Activated T-cell treated with anti-CD3 and anti-CD28 coated beads, Interleukin-2, amount 50 U/mL, for 24 hours (primary cell): ENCODE data around the gene NDUFAF2.
"Not testable (repeated sequence)": the region's sequence is repeated elsewhere in the genome, so short reads cannot be mapped to it uniquely, and the experiment has no call there.

Experiments
- DNase-seq: peaks from one replicate; pipeline ENCODE4 v3.0.0-alpha.2; 2020
- H3K27ac Mint-ChIP-seq: 2 replicates; pipeline ENCODE4 v1.8.0; 2020; ENCODE audit warnings: mild to moderate bottlenecking, mixed read lengths
- H3K27me3 Mint-ChIP-seq: 2 replicates; pipeline ENCODE4 v1.8.0; 2020; ENCODE audit warnings: mixed read lengths
- H3K36me3 Mint-ChIP-seq: 2 replicates; pipeline ENCODE4 v1.8.0; 2020; ENCODE audit warnings: low read depth, mixed read lengths
- H3K4me1 Mint-ChIP-seq: 2 replicates; pipeline ENCODE4 v1.8.0; 2020; ENCODE audit warnings: low read depth, mixed read lengths
- H3K4me3 Mint-ChIP-seq: 2 replicates; pipeline ENCODE4 v1.8.0; 2020; ENCODE audit warnings: mild to moderate bottlenecking, moderate library complexity, mixed read lengths
- H3K9me3 Mint-ChIP-seq: 2 replicates; pipeline ENCODE4 v1.8.0; 2020; ENCODE audit warnings: mixed read lengths

NDUFAF2 gene

GRCh38 chr5:60961685-60962084, 16.7 kb downstream of the NDUFAF2 start:
- peaks cover 19% of the 10 kb centered on the region for H3K9me3 Mint-ChIP-seq
- H3K4me1 Mint-ChIP-seq: peaks cover 14% of the 10 kb centered on the region
- H3K36me3 Mint-ChIP-seq: peaks cover 20% of the 10 kb centered on the region

GRCh38 chr5:60972231-60972630, 27.2 kb downstream of the NDUFAF2 start:
- Mint-ChIP-seq H3K27ac (peak overlapping the region; percentile 74), H3K4me1 (peaks cover 39% of the 10 kb centered on the region), H3K27me3 (no peaks in the 10 kb centered on the region), H3K36me3 (peaks cover 63% of the 10 kb centered on the region), H3K9me3 (peaks cover 18% of the 10 kb centered on the region), H3K4me3 (no peak overlapping the region)
- DNase-seq: peak; percentile 47

More at GRCh38 chr5:60961685-60962084, 16.7 kb downstream of the NDUFAF2 start:
- no peak overlapping the region for H3K4me3 Mint-ChIP-seq
- H3K27me3 Mint-ChIP-seq: no peaks in the 10 kb centered on the region
- no peak overlapping the region for H3K27ac Mint-ChIP-seq
- no peak for DNase-seq

- Mint-ChIP-seq H3K4me1 (peaks cover 24% of the 10 kb centered on the region), H3K27ac (no peak overlapping the region), H3K27me3 (no peaks in the 10 kb centered on the region), H3K36me3 (peaks cover 68% of the 10 kb centered on the region), H3K9me3 (peaks cover 29% of the 10 kb centered on the region), H3K4me3 (no peak overlapping the region)
- no peak for DNase-seq
Observed at GRCh38 chr5:60977956-60978737, 33.1 kb downstream of the NDUFAF2 start.

GRCh38 chr5:60978968-60979367, 34.0 kb downstream of the NDUFAF2 start:
- DNase-seq: no peak
- H3K9me3 Mint-ChIP-seq: peaks cover 29% of the 10 kb centered on the region
- peaks cover 60% of the 10 kb centered on the region for H3K36me3 Mint-ChIP-seq
- H3K27ac Mint-ChIP-seq: no peak overlapping the region
- H3K4me1 Mint-ChIP-seq: peaks cover 16% of the 10 kb centered on the region
- H3K4me3 Mint-ChIP-seq: no peak overlapping the region
- no peaks in the 10 kb centered on the region for H3K27me3 Mint-ChIP-seq

DNA sequence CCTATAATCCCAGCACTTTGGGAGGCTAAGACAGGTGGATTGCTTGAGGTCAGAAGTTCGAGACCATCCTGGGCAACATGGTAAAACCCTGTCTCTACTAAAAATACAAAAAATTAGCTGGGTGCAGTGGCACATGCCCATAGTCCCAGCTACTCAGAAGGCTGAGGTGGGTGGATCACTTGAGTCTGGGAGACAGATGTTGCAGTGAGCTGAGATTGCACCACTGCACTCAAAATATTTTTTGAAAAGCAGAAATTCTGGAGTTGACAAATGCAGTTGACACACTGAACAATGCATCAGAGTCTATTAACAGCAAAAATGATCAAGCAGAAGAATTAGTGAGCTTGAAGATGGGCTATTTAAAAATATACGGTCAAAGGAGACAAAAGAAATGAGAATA, 35.5 kb downstream of the NDUFAF2 start:
- Mint-ChIP-seq H3K27me3 (no peaks in the 10 kb centered on the region), H3K4me1 (peaks cover 6% of the 10 kb centered on the region), H3K9me3 (peaks cover 35% of the 10 kb centered on the region), H3K27ac (no peak overlapping the region), H3K4me3 (no peak overlapping the region), H3K36me3 (peaks cover 59% of the 10 kb centered on the region)
- no peak for DNase-seq

- Mint-ChIP-seq H3K9me3 (peaks cover 48% of the 10 kb centered on the region), H3K36me3 (peaks cover 66% of the 10 kb centered on the region)
- DNase-seq, H3K4me3 Mint-ChIP-seq, H3K27ac Mint-ChIP-seq, H3K27me3 Mint-ChIP-seq, H3K4me1 Mint-ChIP-seq: not testable (repeated sequence)
Observed at GRCh38 chr5:60982127-60982526, 37.1 kb downstream of the NDUFAF2 start.

GRCh38 chr5:60989790-60990189, 44.8 kb downstream of the NDUFAF2 start:
- Mint-ChIP-seq H3K4me3 (no peak overlapping the region), H3K27me3 (no peaks in the 10 kb centered on the region), H3K27ac (no peak overlapping the region), H3K36me3 (peaks cover 82% of the 10 kb centered on the region), H3K9me3 (peaks cover 66% of the 10 kb centered on the region), H3K4me1 (peaks cover 4% of the 10 kb centered on the region)
- no peak for DNase-seq

DNA sequence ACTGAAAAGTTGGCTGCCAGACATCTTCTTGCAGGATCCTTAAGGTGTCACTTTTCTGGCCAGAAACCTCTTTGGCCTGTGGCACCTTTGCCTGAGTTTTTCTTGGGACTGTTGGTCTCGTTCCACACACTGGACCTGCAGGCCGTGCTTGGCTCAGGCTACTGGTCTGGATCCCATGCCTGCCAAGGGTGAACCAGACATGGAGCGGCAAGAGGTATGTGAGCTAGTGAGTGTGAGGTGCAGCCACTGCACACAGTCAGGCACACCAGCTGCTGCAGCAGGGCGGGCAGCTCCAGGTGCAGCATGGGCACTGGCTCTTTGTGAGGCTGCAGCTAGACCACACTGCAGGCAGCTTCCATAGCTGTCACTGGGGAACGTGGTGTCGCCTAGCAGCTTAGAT, 47.9 kb downstream of the NDUFAF2 start:
- peaks cover 39% of the 10 kb centered on the region for H3K9me3 Mint-ChIP-seq
- no peak overlapping the region for H3K27ac Mint-ChIP-seq
- peaks cover 61% of the 10 kb centered on the region for H3K36me3 Mint-ChIP-seq
- H3K4me3 Mint-ChIP-seq: no peak overlapping the region
- H3K4me1 Mint-ChIP-seq: peaks cover 32% of the 10 kb centered on the region
- no peak for DNase-seq
- no peaks in the 10 kb centered on the region for H3K27me3 Mint-ChIP-seq

DNA sequence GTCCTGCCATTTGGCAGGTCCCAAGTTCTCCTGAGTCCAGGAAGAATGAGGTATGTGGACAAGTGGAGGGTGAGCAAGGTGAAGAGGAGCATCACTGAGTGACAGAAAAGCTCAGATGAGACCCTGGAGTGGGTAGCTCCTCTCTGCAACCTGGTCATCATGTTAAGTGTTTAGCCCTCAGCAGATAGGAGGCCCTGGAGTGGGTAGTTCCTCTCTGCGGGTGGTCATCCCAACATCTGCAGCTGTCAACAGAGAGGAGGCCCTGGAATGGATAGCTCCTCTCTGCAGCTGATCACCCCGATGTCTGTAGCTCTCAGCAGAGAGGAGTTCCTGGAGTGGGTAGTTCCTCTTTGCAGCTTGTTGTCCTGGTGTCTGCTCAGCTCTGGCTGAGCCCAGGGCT, 48.4 kb downstream of the NDUFAF2 start:
- no peak for DNase-seq
- Mint-ChIP-seq H3K36me3 (peaks cover 56% of the 10 kb centered on the region), H3K9me3 (peaks cover 34% of the 10 kb centered on the region), H3K4me1 (peaks cover 33% of the 10 kb centered on the region), H3K27ac (no peak overlapping the region), H3K27me3 (no peaks in the 10 kb centered on the region), H3K4me3 (no peak overlapping the region)

DNA sequence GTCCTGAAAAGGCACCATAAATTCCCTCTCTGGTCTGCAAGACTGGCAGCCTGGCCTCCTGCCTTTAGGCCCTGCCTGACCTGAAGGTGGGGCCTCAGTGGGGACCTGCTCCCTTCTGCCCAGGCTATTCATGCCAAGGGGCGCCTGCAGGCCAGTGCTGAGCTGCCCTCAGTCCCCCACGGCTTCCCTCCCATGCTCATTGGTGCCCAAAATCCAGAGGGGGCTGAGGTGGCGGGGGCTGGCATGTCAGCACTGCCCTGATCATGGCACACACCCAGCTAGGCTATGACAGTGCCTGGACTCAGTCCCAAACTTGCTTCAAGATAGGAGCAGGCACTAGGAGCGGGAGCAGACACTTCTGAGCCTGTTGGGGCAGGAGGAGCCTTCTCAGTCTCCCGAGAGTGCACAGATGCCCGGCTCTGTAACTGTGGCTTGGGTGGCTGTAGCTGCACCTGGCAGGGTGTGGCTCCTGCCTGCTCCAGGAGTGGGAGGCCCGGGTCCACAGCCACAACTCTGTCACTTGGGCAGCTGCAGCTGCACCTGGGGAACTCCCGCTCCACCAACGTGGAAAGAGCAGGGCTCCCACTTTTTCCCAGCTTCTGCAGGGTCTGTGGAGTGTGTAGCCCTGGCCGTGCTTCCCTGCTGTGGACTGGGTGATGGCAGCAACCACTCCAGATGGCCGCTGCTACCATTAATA, 49.0 kb downstream of the NDUFAF2 start:
- H3K4me3 Mint-ChIP-seq: no peak overlapping the region
- H3K9me3 Mint-ChIP-seq: peaks cover 29% of the 10 kb centered on the region
- peaks cover 35% of the 10 kb centered on the region for H3K4me1 Mint-ChIP-seq
- no peak overlapping the region for H3K27ac Mint-ChIP-seq
- H3K27me3 Mint-ChIP-seq: no peaks in the 10 kb centered on the region
- no peak for DNase-seq
- H3K36me3 Mint-ChIP-seq: peaks cover 53% of the 10 kb centered on the region

- H3K4me3 Mint-ChIP-seq: no peak overlapping the region
- H3K36me3 Mint-ChIP-seq: peaks cover 39% of the 10 kb centered on the region
- H3K9me3 Mint-ChIP-seq: peaks cover 16% of the 10 kb centered on the region
- H3K4me1 Mint-ChIP-seq: peaks cover 49% of the 10 kb centered on the region
- H3K27me3 Mint-ChIP-seq: no peaks in the 10 kb centered on the region
- DNase-seq: no peak
- H3K27ac Mint-ChIP-seq: no peak overlapping the region
Observed at GRCh38 chr5:60996368-60996767, 51.4 kb downstream of the NDUFAF2 start.

GRCh38 chr5:60997721-60998120, 52.7 kb downstream of the NDUFAF2 start:
- no peak overlapping the region for H3K27ac Mint-ChIP-seq
- DNase-seq: no peak
- peaks cover 28% of the 10 kb centered on the region for H3K36me3 Mint-ChIP-seq
- H3K4me3 Mint-ChIP-seq: no peak overlapping the region
- H3K4me1 Mint-ChIP-seq: peaks cover 52% of the 10 kb centered on the region
- no peaks in the 10 kb centered on the region for H3K27me3 Mint-ChIP-seq
- H3K9me3 Mint-ChIP-seq: peaks cover 5% of the 10 kb centered on the region

DNA sequence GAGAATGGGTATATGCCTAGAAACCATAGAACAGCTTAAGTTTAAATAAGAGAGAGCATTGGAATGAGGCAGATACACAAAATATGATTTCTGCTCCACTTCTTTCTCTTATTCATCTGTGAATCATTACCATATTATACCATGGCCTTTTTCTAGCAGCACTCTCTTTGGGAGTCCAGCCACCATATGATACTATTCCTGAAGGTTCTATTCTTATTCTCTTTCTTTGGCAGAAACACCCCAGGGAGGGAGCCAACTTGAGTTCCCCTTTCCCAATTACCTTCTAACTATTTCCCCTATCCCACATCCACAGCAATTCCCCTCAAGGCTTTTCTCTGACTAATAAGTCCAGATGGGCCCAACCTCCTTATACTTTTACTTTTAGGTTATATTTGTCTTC, 55.9 kb downstream of the NDUFAF2 start:
- Mint-ChIP-seq H3K4me3 (no peak overlapping the region), H3K27me3 (no peaks in the 10 kb centered on the region), H3K36me3 (peaks cover 13% of the 10 kb centered on the region), H3K4me1 (peaks cover 39% of the 10 kb centered on the region), H3K9me3 (no peaks in the 10 kb centered on the region), H3K27ac (no peak overlapping the region)
- DNase-seq: no peak

- Mint-ChIP-seq H3K36me3 (peaks cover 18% of the 10 kb centered on the region), H3K27ac (no peak overlapping the region), H3K27me3 (no peaks in the 10 kb centered on the region), H3K4me1 (peaks cover 32% of the 10 kb centered on the region), H3K9me3 (no peaks in the 10 kb centered on the region), H3K4me3 (no peak overlapping the region)
- DNase-seq: no peak
Observed at GRCh38 chr5:61001647-61002046, 56.6 kb downstream of the NDUFAF2 start.
